Nephron (organoid): ENCODE measurements around the gene MYO16.

ENCODE experiments used
- H3K27ac Mint-ChIP-seq, 3 experiments: 2 replicates each; pipeline ENCODE4 v1.8.0; 2020; ENCODE audit warnings: mixed read lengths in 3 of 3, mild to moderate bottlenecking in 2 of 3, moderate library complexity in 1 of 3
- H3K27me3 Mint-ChIP-seq: 2 replicates; pipeline ENCODE4 v1.8.0; 2021; ENCODE audit warnings: low read depth, mild to moderate bottlenecking, moderate library complexity, mixed read lengths
- H3K36me3 Mint-ChIP-seq: 2 replicates; pipeline ENCODE4 v1.8.0; 2020; ENCODE audit warnings: low read depth, mixed read lengths
- H3K4me1 Mint-ChIP-seq: 2 replicates; pipeline ENCODE4 v1.8.0; 2020; ENCODE audit warnings: mixed read lengths
- H3K4me3 Mint-ChIP-seq, 3 experiments: 2 replicates each; pipeline ENCODE4 v1.8.0; 2020; ENCODE audit warnings: mild to moderate bottlenecking in 3 of 3, mixed read lengths in 3 of 3, moderate library complexity in 2 of 3
- H3K9me3 Mint-ChIP-seq: 2 replicates; pipeline ENCODE4 v1.8.0; 2020; ENCODE audit warnings: mixed read lengths
- CTCF ChIP-seq, 3 experiments: fragments of 200-600 bp; sonication (generic); IDR thresholded peaks; one replicate each; pipeline ENCODE4 v1.5.0; 2021; ENCODE audit warnings: antibody characterized with exemption in 3 of 3; ENCODE audit not compliant: unreplicated experiment in 3 of 3

The MYO16 gene

DNA sequence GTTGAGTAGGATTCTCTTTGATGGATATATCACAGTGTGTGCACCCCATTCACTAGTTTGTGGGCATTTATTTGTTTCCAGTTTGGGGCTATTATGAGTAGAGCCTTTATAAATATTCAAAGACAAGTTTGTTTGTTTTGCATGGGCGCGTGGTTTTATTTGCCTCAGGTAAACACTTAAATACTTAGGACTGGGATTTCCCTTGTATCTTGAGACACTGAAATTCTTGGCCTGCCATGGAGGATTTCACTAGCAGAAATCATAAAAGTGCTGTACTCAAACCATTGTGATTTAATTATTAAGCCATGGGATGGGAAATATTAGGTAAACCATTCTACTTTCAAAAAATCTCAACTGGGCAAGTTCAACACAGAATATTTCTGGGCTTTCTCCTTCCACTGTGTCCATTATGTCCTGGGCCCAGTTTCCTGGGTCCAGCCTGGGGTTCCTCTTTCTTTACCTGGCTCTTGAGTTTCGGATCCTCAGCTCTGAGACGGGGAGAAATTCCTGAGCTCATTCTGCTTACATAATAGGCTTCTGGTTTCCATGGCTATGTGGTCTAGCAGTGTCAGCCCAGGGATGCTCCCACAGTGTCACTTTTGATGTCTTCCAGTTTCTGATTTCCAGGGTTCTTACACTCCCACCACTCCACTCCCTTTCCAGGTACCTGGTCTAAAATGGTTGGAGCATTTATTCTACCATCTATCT is 14.4 kb downstream of the MYO16 start:
- Mint-ChIP-seq H3K4me1 (no peaks in the 10 kb centered on the region), H3K36me3 (no peaks in the 10 kb centered on the region), H3K27me3 (no peaks in the 10 kb centered on the region), H3K9me3 (peaks cover 3% of the 10 kb centered on the region), H3K4me3 (no peak overlapping the region), H3K27ac (no peak overlapping the region)
- TF ChIP-seq CTCF (IDR thresholded peaks at IDR 0.05; ENCODE audit: unreplicated experiment in 3 of 3), result no peak

GRCh38 chr13:108645376-108645775 is 16.0 kb downstream of the MYO16 start:
- TF ChIP-seq CTCF (IDR thresholded peaks at IDR 0.05; ENCODE audit: unreplicated experiment in 3 of 3), result no peak
- Mint-ChIP-seq H3K27me3 (no peaks in the 10 kb centered on the region), H3K4me1 (no peaks in the 10 kb centered on the region), H3K9me3 (peaks cover 3% of the 10 kb centered on the region), H3K36me3 (no peaks in the 10 kb centered on the region), H3K4me3 (no peak overlapping the region), H3K27ac (no peak overlapping the region)

DNA sequence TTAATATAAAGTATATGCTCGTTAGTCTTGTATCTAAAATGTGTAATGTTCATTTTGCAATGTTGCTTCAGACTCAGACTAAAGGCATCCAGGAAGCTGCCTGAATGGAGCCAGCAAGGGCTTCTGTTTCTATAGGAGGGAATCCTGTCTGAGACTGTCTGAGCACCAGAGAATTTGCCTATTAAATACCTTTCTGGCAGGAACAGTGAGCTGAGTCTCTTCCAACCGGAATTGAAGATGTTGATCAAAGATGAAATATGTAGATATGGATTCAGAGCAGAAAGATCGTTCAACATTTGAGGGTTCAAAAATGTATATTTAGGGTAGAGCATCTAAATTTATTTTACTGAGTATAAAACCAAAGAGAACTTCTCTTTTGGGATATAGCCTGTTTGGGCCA is 20.9 kb downstream of the MYO16 start:
- Mint-ChIP-seq H3K4me1 (no peaks in the 10 kb centered on the region), H3K9me3 (peaks cover 2% of the 10 kb centered on the region), H3K27me3 (no peaks in the 10 kb centered on the region), H3K27ac (no peak overlapping the region), H3K4me3 (no peak overlapping the region), H3K36me3 (no peaks in the 10 kb centered on the region)
- TF ChIP-seq CTCF (IDR thresholded peaks at IDR 0.05; ENCODE audit: unreplicated experiment in 3 of 3), result no peak

DNA sequence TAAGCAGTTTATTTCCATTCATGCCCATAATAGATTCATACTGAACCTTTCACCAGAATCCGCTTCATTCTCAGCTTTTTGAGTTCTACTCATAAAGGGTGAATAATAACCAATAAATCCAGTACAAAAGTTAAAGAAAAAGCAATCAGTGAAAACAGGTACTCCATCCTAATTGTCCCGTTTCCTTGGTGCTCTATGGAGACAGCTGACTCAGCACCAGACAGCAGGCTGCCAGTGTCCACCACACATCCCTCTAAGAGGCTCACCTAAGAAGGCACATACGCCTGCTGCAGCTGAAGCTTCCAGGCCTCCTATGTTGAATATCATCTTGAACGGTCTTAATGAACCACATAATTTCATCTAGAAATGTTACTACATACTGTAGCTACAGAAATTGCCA is 27.3 kb downstream of the MYO16 start:
- H3K4me1 Mint-ChIP-seq, result no peaks in the 10 kb centered on the region
- no peak overlapping the region for H3K4me3 Mint-ChIP-seq
- no peaks in the 10 kb centered on the region for H3K27me3 Mint-ChIP-seq
- no peaks in the 10 kb centered on the region for H3K36me3 Mint-ChIP-seq
- H3K27ac Mint-ChIP-seq, result no peak overlapping the region
- TF ChIP-seq CTCF (IDR thresholded peaks at IDR 0.05; ENCODE audit: unreplicated experiment in 3 of 3), result no peak
- H3K9me3 Mint-ChIP-seq, result peaks cover 6% of the 10 kb centered on the region

DNA sequence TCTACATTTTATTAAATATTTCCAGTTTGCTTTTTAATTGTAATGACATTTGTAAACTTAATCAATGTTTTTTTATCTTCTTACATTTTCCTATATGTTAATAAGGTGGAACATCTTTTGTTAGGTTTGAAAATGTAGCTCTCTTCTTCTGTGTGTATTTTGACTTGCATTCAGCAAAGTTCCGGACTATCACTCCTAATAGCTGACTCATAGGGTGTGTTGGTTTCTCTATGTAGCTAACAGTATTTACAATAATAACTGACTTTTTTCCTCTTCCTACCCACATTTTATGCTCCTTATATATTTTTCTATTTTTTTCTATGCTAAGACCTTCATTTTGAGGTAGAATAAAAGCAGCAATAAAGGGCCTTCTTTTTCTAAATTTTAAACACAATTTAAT is 28.1 kb downstream of the MYO16 start:
- no peak for TF ChIP-seq CTCF (IDR thresholded peaks at IDR 0.05; ENCODE audit: unreplicated experiment in 3 of 3)

DNA sequence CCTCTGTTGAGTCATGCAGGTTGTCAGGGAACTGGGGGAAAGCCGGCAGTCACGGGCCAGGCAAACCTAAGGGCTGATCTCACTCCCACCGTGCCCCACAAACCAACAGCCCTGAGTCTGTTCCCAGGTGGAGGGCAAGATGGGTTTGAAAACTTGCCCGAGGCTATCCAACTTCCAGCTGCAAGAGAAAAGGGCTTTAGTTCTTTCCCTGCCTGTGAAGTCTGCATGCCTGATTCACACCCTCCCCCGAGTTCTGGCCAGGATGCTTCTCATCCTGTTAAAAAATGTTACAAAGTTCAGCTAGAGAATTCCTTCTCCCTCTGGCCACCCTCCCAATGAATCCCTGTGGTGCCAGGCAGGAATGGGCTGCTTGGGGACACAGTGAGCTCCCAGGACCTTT is 33.1 kb downstream of the MYO16 start:
- Mint-ChIP-seq H3K4me1 (no peaks in the 10 kb centered on the region), H3K9me3 (peaks cover 3% of the 10 kb centered on the region), H3K27ac (no peak overlapping the region), H3K4me3 (no peak overlapping the region), H3K36me3 (no peaks in the 10 kb centered on the region), H3K27me3 (no peaks in the 10 kb centered on the region)
- TF ChIP-seq CTCF (IDR thresholded peaks at IDR 0.05; ENCODE audit: unreplicated experiment in 3 of 3), result no peak

More for the DNA sequence above, 28.1 kb downstream of the MYO16 start:
- Mint-ChIP-seq H3K36me3 (no peaks in the 10 kb centered on the region), H3K4me3 (no peak overlapping the region), H3K27ac (no peak overlapping the region), H3K9me3 (peaks cover 6% of the 10 kb centered on the region), H3K27me3 (no peaks in the 10 kb centered on the region), H3K4me1 (no peaks in the 10 kb centered on the region)
